IMR-90 (cell line): ENCODE measurements around the gene SLC24A3. TPM values are rescaled to one million over a fixed set of nuclear protein-coding genes. Genes with fewer than 3 reads are reported as not detected.

Experiments
- ATAC-seq: fragments of 200-7000 bp; cut with Tn5 transposase; 2 replicates; pipeline ENCODE4 v1.9.1; 2020; ENCODE audit warnings: low read depth, mild to moderate bottlenecking, moderate library complexity
- BruUV-seq: library from RNA; stranded (reverse); fragments of 400-500 nt; replicated peaks from 2 replicates; lab custom pipeline; 2021; lab: Mats Ljungman, UMichigan
- CTCF ChIA-PET: fragments of 300-600 bp; formaldehyde crosslinking; extraction: SDS; loops from one replicate; lab custom pipeline; 2021; ENCODE audit warnings: antibody characterized with exemption; lab: Yijun Ruan, JAX
- POLR2A ChIA-PET: fragments of 300-600 bp; sonication (Branson Sonifier 250); formaldehyde crosslinking; loops from one replicate; lab custom pipeline; 2022; ENCODE audit warnings: antibody characterized with exemption; ENCODE audit not compliant: unreplicated experiment; lab: Charles Lee
- DNase-seq: peaks from one replicate; pipeline ENCODE4 v3.0.0; 2013
- H2AFZ ChIP-seq: replicated peaks from 2 replicates; pipeline ENCODE3; 2013; ENCODE audit warnings: low read length, mild to moderate bottlenecking; ENCODE audit not compliant: poor library complexity
- H2AK5ac ChIP-seq: 2 replicates; pipeline ENCODE4 v1.6.1; 2013; ENCODE audit warnings: low read depth, low read length, inconsistent platforms
- H2AK9ac ChIP-seq: replicated peaks from 2 replicates; pipeline ENCODE3; 2013; ENCODE audit warnings: mild to moderate bottlenecking, low read depth, low read length, moderate library complexity; ENCODE audit not compliant: poor library complexity
- H2BK120ac ChIP-seq: 2 replicates; pipeline ENCODE4 v1.6.1; 2013; ENCODE audit warnings: low read depth, low read length, inconsistent platforms
- H2BK15ac ChIP-seq: 3 replicates; pipeline ENCODE4 v1.6.1; 2013; ENCODE audit warnings: low read depth, low read length, inconsistent platforms
- H2BK20ac ChIP-seq: 2 replicates; pipeline ENCODE4 v1.6.1; 2013; ENCODE audit warnings: low read depth, mild to moderate bottlenecking, inconsistent platforms, low read length, moderate library complexity
- H2BK5ac ChIP-seq: 2 replicates; pipeline ENCODE4 v1.6.1; 2013; ENCODE audit warnings: mild to moderate bottlenecking, low read depth, low read length, inconsistent platforms; ENCODE audit not compliant: poor library complexity, severe bottlenecking
- H3K14ac ChIP-seq: replicated peaks from 2 replicates; pipeline ENCODE4 v1.6.1; 2013; ENCODE audit warnings: low read depth, low read length, inconsistent platforms
- H3K18ac ChIP-seq: 2 replicates; pipeline ENCODE4 v1.6.1; 2013; ENCODE audit warnings: low read depth, low read length, control low read depth
- H3K23ac ChIP-seq: 2 replicates; pipeline ENCODE4 v1.6.1; 2013; ENCODE audit warnings: low read depth, low read length, inconsistent platforms
- H3K27ac ChIP-seq: 2 replicates; pipeline ENCODE4 v1.5.1; 2013; ENCODE audit warnings: mild to moderate bottlenecking, control low read depth, low read length; ENCODE audit not compliant: insufficient read depth
- H3K27me3 ChIP-seq: 2 replicates; pipeline ENCODE4 v1.6.1; 2013; ENCODE audit warnings: low read length; ENCODE audit not compliant: control insufficient read depth, insufficient read depth
- H3K36me3 ChIP-seq: 2 replicates; pipeline ENCODE4 v1.6.1; 2013; ENCODE audit warnings: low read length, mixed read lengths; ENCODE audit not compliant: control insufficient read depth, insufficient read depth
- H3K4ac ChIP-seq: 2 replicates; pipeline ENCODE4 v1.6.1; 2013; ENCODE audit warnings: low read depth, low read length, inconsistent platforms
- H3K4me1 ChIP-seq: 2 replicates; pipeline ENCODE4 v1.6.1; 2013; ENCODE audit warnings: low read length, mixed read lengths; ENCODE audit not compliant: control insufficient read depth, insufficient read depth
- H3K4me2 ChIP-seq: 2 replicates; pipeline ENCODE4 v1.6.1; 2013; ENCODE audit warnings: low read depth, mild to moderate bottlenecking, control low read depth, low read length, moderate library complexity
- H3K4me3 ChIP-seq: 2 replicates; pipeline ENCODE4 v1.5.1; 2013; ENCODE audit warnings: low read depth, mild to moderate bottlenecking, control low read depth, low read length, moderate library complexity; ENCODE audit not compliant: insufficient read depth
- H3K56ac ChIP-seq: 2 replicates; pipeline ENCODE4 v1.6.1; 2013; ENCODE audit warnings: low read length, inconsistent platforms; ENCODE audit not compliant: insufficient read depth; ENCODE audit errors: extremely low read depth
- H3K79me1 ChIP-seq, 2 experiments: 2 replicates each; pipeline ENCODE4 v1.6.1; 2013; ENCODE audit warnings: low read length in 2 of 2, inconsistent platforms in 1 of 2, low read depth in 1 of 2
- H3K9ac ChIP-seq: 2 replicates; pipeline ENCODE4 v1.6.1; 2013; ENCODE audit warnings: low read depth, low read length, control low read depth
- H3K9me1 ChIP-seq: 2 replicates; pipeline ENCODE4 v1.6.1; 2013; ENCODE audit warnings: low read length, inconsistent platforms; ENCODE audit not compliant: insufficient read depth
- H3K9me3 ChIP-seq: 2 replicates; pipeline ENCODE4 v1.6.1; 2013; ENCODE audit warnings: low read length; ENCODE audit not compliant: control insufficient read depth, insufficient read depth
- H4K20me1 ChIP-seq: 2 replicates; pipeline ENCODE4 v1.6.1; 2013; ENCODE audit warnings: low read length, inconsistent platforms; ENCODE audit not compliant: insufficient read depth
- H4K5ac ChIP-seq: 2 replicates; pipeline ENCODE4 v1.6.1; 2013; ENCODE audit warnings: mild to moderate bottlenecking, low read depth, low read length, control low read depth
- H4K8ac ChIP-seq, 2 experiments: 2 replicates each; pipeline ENCODE4 v1.6.1; 2013; ENCODE audit warnings: low read depth in 2 of 2, low read length in 2 of 2, control low read depth in 1 of 2, inconsistent platforms in 1 of 2
- H4K91ac ChIP-seq: 2 replicates; pipeline ENCODE4 v1.6.1; 2013; ENCODE audit warnings: low read depth, low read length, inconsistent platforms; ENCODE audit not compliant: insufficient read depth
- BHLHE40 ChIP-seq: fragments of 150-350 bp; IDR thresholded peaks from 2 replicates; pipeline ENCODE4 v1.6.1; 2016; ENCODE audit warnings: mild to moderate bottlenecking, low read depth, low read length
- CEBPB ChIP-seq: IDR thresholded peaks from 2 replicates; pipeline ENCODE4 v1.6.1; 2012; ENCODE audit warnings: low read depth, low read length, improper control_type of control experiment
- CHD1 ChIP-seq: IDR thresholded peaks from 2 replicates; pipeline ENCODE4 v1.6.1; 2012; ENCODE audit warnings: low read depth, low read length, improper control_type of control experiment
- MAFK ChIP-seq: IDR thresholded peaks from 2 replicates; pipeline ENCODE4 v1.6.1; 2012; ENCODE audit warnings: low read depth, low read length, improper control_type of control experiment
- POLR2A ChIP-seq: IDR thresholded peaks from 2 replicates; pipeline ENCODE4 v1.6.1; 2012; ENCODE audit warnings: mild to moderate bottlenecking, low read depth, low read length
- RAD21 ChIP-seq: IDR thresholded peaks from 2 replicates; pipeline ENCODE4 v1.6.1; 2012; ENCODE audit warnings: low read length, improper control_type of control experiment
- RFX5 ChIP-seq: IDR thresholded peaks from 2 replicates; pipeline ENCODE4 v1.8.0; 2012; ENCODE audit warnings: low read depth, mild to moderate bottlenecking, low read length, moderate library complexity
- SMC3 ChIP-seq: fragments of 150-350 bp; IDR thresholded peaks from 2 replicates; pipeline ENCODE4 v1.6.1; 2016; ENCODE audit warnings: low read depth, mild to moderate bottlenecking, antibody characterized with exemption, low read length, moderate library complexity
- whole genome bisulfite sequencing, 2 experiments: methylation state at CpG; one replicate each; pipeline versions ENCODE4 v1.1.5 to v1.1.7; 2013; ENCODE audit warnings: missing lambda C conversion rate in 2 of 2; ENCODE audit not compliant: insufficient read length in 1 of 2; ENCODE audit errors: extremely low coverage in 2 of 2; 5-methylcytosine and 5-hydroxymethylcytosine counted together
- dilution Hi-C: fragments of 300-500 bp; cut with HindIII; formaldehyde crosslinking; loops from one replicate; pipeline ENCODE4 v1.14.3; 2018; ENCODE audit warnings: low sequenced_read_pairs; ENCODE audit not compliant: unreplicated experiment
- in situ Hi-C: fragments of 300-500 bp; cut with MboI; formaldehyde crosslinking; loops from 3 replicates; pipeline ENCODE4 v1.14.3; 2019; ENCODE audit warnings: low sequenced_read_pairs, inconsistent platforms, mixed read lengths
- intact Hi-C: fragments of 100-400 bp; cut with micrococcal nuclease; formaldehyde crosslinking; loops from 2 replicates; pipeline ENCODE4 v1.10.0; 2022
- polyA plus RNA-seq, 3 experiments: library from polyadenylated mRNA; depleted of rRNA; stranded (reverse); fragments of >200 nt; gene quantifications; 2 replicates each; pipeline ENCODE4 v1.2.3, GENCODE V29; 2012; ENCODE audit warnings: low replicate concordance in 1 of 3
- total RNA-seq: library from RNA; depleted of rRNA; stranded (reverse); fragments of >200 nt; gene quantifications from 2 replicates; pipeline ENCODE4 v1.2.3, GENCODE V29; 2012
- TF ChIP-seq, protein P1 (sequence below): fragments of 150-350 bp; IDR thresholded peaks from 2 replicates; pipeline ENCODE4 v1.6.1; 2017; ENCODE audit warnings: mild to moderate bottlenecking, antibody characterized with exemption, low read length, low read depth

SLC24A3 gene
- total and polyA plus RNA-seq, 2 of the 4 experiments (the other 2 are of a cell fraction), result not detected

DNA sequence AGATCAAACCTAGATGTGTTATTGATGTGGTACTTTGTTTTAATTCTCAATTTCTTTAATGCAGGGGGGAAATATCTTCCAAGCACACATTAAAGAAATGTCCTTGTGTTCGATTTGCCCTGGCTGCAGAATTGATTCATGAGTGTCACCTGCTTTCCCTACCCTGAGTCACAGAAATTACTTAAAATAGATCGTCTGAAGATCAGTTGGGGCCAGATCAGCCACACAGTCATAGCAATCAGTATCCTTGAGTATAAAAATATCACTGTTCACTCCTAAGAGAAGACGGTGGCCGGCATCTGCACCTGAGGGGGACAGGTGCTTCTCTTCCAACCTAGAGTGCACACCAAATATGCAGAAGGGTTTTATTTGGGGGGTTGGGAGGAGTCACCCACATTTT, 430.4 kb downstream of the SLC24A3 start:
- Histone ChIP-seq H3K9me1 (no peaks in the 10 kb centered on the region), H3K36me3 (no peaks in the 10 kb centered on the region), H3K79me1 (no peaks in the 10 kb centered on the region), H3K56ac (no peak overlapping the region), H3K9ac (no peak overlapping the region), H3K18ac (no peak overlapping the region), H4K5ac (no peak overlapping the region), H3K27ac (no peak overlapping the region), H2BK5ac (no peak overlapping the region), H3K4me2 (no peak overlapping the region), H2BK20ac (no peak overlapping the region), H2AFZ (no peak overlapping the region), H4K91ac (no peak overlapping the region), H2BK120ac (no peak overlapping the region), H2BK15ac (no peak overlapping the region), H3K4me3 (no peak overlapping the region), H2AK9ac (no peak overlapping the region), H3K9me3 (no peaks in the 10 kb centered on the region), H3K4me1 (no peaks in the 10 kb centered on the region), H3K4ac (no peak overlapping the region), H3K23ac (no peak overlapping the region), H4K20me1 (no peaks in the 10 kb centered on the region), H3K27me3 (peaks cover 2% of the 10 kb centered on the region; the same call in 1 of the 2 replicates), H2AK5ac (no peak overlapping the region), H4K8ac (no peak overlapping the region), H3K14ac (no peak overlapping the region)
- TF ChIP-seq, protein P1, sequence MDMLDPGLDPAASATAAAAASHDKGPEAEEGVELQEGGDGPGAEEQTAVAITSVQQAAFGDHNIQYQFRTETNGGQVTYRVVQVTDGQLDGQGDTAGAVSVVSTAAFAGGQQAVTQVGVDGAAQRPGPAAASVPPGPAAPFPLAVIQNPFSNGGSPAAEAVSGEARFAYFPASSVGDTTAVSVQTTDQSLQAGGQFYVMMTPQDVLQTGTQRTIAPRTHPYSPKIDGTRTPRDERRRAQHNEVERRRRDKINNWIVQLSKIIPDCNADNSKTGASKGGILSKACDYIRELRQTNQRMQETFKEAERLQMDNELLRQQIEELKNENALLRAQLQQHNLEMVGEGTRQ, result no peak
- TF ChIP-seq POLR2A (no peak), BHLHE40 (no peak), CHD1 (no peak), MAFK (no peak), CEBPB (no peak), RAD21 (no peak), SMC3 (no peak), RFX5 (no peak)
- DNase-seq, result no peak
- intact Hi-C loops (no loop called here), in situ Hi-C loops (no loop called here), dilution Hi-C loops (no loop called here)
- no peak for ATAC-seq
- ChIA-PET CTCF (interaction anchor here (1.1 kb wide), 1 partner anchor 14 kb away, joined by 3 read pairs; no protein-coding TSS in a partner anchor), POLR2A (no interaction called here)
- WGBS, 2 experiments, result no CpG with 5 or more reads among the region's 4 CpGs
- BruUV-seq, result no TSS peak
